NOMO-1 treated with DMSO at 0.1 percent for 48 hours (cell line): ENCODE data around the gene PKDCC.

Experiments
- DNase-seq: peaks from one replicate; lab custom pipeline; 2025; ENCODE audit not compliant: unreplicated experiment; lab: John Stamatoyannopoulos, UW

Gene PKDCC

GRCh38 chr2:42049221-42050009 is 1.6 kb downstream of the PKDCC start:
- no peak for DNase-seq

GRCh38 chr2:42050010-42050702 is 2.3 kb downstream of the PKDCC start:
- no peak for DNase-seq

GRCh38 chr2:42050703-42051542 is 3.1 kb downstream of the PKDCC start:
- DNase-seq = no peak

- DNase-seq = no peak
Observed at GRCh38 chr2:42051543-42052235, 3.9 kb downstream of the PKDCC start.

- DNase-seq = no peak
Observed at GRCh38 chr2:42052702-42053481, 5.1 kb downstream of the PKDCC start.

- DNase-seq = no peak
Observed at GRCh38 chr2:42053482-42053790, 5.6 kb downstream of the PKDCC start.

GRCh38 chr2:42053791-42054701 is 6.2 kb downstream of the PKDCC start:
- DNase-seq = no peak

GRCh38 chr2:42054714-42055430 is 7.1 kb downstream of the PKDCC start:
- no peak for DNase-seq

- DNase-seq = no peak
Observed at GRCh38 chr2:42055573-42056514, 8.0 kb downstream of the PKDCC start.

- DNase-seq = no peak
Observed at GRCh38 chr2:42057159-42057901, 9.5 kb downstream of the PKDCC start.

GRCh38 chr2:42057902-42058450 is 10.2 kb downstream of the PKDCC start:
- DNase-seq = no peak

- no peak for DNase-seq
Observed at GRCh38 chr2:42059261-42059898, 11.6 kb downstream of the PKDCC start.

- no peak for DNase-seq
Observed at GRCh38 chr2:42060028-42060427, 12.2 kb downstream of the PKDCC start.

GRCh38 chr2:42060718-42061619 is 13.1 kb downstream of the PKDCC start:
- peak; percentile 45 for DNase-seq

- no peak for DNase-seq
Observed at GRCh38 chr2:42061839-42062238, 14.0 kb downstream of the PKDCC start.
